Uterus (tissue), 4 donors: ENCODE data around the gene PRRT3. TPM values are rescaled to one million over a fixed set of nuclear protein-coding genes. Genes with fewer than 3 reads are reported as not detected.
"Not testable (repeated sequence)": the region's sequence is repeated elsewhere in the genome, so short reads cannot be mapped to it uniquely, and the experiment has no call there.

Experiments
- DNase-seq, 2 donors: peaks; one replicate each; pipeline ENCODE4 v3.0.0-alpha.2; 2019 to 2020
- H3K27ac ChIP-seq, 2 donors: fragments of 200-600 bp; sonication (generic); 1 replicate in 1 of 2; 2 replicates in 1 of 2; pipeline ENCODE4 v1.5.1; 2016 to 2018
- H3K27me3 ChIP-seq, 2 donors: fragments of 200-600 bp; sonication (generic); one replicate each; pipeline ENCODE4 v1.5.1; 2018 to 2019; ENCODE audit warnings: control low read depth in 1 of 2
- H3K36me3 ChIP-seq, 2 donors: fragments of 200-600 bp; sonication (generic); one replicate each; pipeline ENCODE4 v1.5.1; 2019; ENCODE audit warnings: control low read depth in 1 of 2
- H3K4me1 ChIP-seq, 2 donors: fragments of 200-600 bp; sonication (generic); one replicate each; pipeline ENCODE4 v1.5.1; 2018 to 2019; ENCODE audit warnings: control low read depth in 1 of 2
- H3K4me3 ChIP-seq, 2 donors: fragments of 200-600 bp; sonication (generic); 1 replicate in 1 of 2; 2 replicates in 1 of 2; pipeline ENCODE4 v1.5.1; 2018 to 2019; ENCODE audit warnings: mild to moderate bottlenecking in 1 of 2
- H3K9me3 ChIP-seq, 2 donors: fragments of 200-600 bp; sonication (generic); one replicate each; pipeline ENCODE4 v1.5.1; 2019; ENCODE audit warnings: control low read depth in 1 of 2
- POLR2A ChIP-seq, 2 donors: fragments of 450-650 bp; IDR thresholded peaks; one replicate each; pipeline ENCODE4 v1.6.1; 2016; ENCODE audit warnings: antibody characterized with exemption in 2 of 2, mild to moderate bottlenecking in 1 of 2, moderate library complexity in 1 of 2
- intact Hi-C: fragments of 100-400 bp; cut with DNase I; formaldehyde crosslinking; loops from one replicate; pipeline ENCODE4 v1.15.1; 2023; ENCODE audit warnings: low total_unique reads
- total RNA-seq, 4 donors: library from RNA; depleted of rRNA in 3 of 4; stranded (reverse); fragments of >200 nt in 3 of 4; gene quantifications; one replicate each; pipeline versions ENCODE4 v1.1.0 to v1.2.4, GENCODE V29; 2014 to 2023
- TF ChIP-seq, protein P1 (sequence below), 4 experiments: fragments of 200-600 bp in 2 of 4; fragments of 450-650 bp in 2 of 4; sonication (generic) in 2 of 4; IDR thresholded peaks; one replicate each; pipeline ENCODE4 v1.5.1; 2016 to 2019; ENCODE audit warnings: antibody characterized with exemption in 4 of 4, mild to moderate bottlenecking in 2 of 4, moderate library complexity in 1 of 4
- donor health status: DM: yes; HTN: yes; CAD: no.

The PRRT3 gene
- total RNA-seq, 4 donors from 2014 or later, result 0.51 to 8.2 (median 2.2) TPM

DNA sequence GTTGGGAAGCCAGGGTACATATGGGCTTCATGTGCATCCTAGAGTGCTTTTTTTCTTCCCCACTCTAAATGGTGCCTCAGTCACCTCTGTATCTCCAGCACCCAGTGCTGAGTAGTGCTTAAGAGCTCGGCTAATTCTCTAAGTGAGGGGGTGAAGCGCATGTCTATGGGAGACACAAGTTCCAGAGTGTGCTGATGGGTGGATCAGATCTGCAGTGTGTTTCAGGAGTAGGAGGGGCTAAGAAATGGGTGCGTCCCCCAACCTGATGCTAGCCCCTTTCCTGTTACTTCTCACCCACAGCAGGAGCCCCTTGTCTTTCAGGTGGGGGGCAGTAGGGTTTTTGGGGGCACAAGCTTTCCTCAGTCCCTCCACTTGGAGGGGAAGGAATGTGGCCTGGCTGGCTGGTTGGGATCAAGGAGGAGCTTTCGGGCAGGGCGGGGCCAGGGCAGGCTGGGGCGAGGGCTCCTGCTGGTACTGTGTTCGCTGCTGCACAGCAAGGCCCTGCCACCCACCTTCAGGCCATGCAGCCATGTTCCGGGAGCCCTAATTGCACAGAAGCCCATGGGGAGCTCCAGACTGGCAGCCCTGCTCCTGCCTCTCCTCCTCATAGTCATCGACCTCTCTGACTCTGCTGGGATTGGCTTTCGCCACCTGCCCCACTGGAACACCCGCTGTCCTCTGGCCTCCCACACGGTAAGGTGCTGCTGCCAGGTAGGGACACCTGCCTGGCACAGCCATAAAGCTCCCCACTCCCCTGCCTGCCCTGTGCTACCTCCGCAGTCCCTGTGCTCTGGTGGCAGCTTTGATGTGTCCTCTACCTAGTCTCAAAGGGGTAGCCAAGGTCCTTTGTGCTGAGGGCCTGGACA is 49.6 kb downstream of the PRRT3 start, which contains the start of gene IL17RE:
Gene IL17RE, plus strand, starts transcription at position 477 of the 866 bp plus-strand sequence. Its CDS starts 85 bp downstream, at position 562.
- no peaks in the 10 kb centered on the region for H3K9me3 ChIP-seq
- no peak for TF ChIP-seq POLR2A (IDR thresholded peaks at IDR 0.05)
- TF ChIP-seq, protein P1, sequence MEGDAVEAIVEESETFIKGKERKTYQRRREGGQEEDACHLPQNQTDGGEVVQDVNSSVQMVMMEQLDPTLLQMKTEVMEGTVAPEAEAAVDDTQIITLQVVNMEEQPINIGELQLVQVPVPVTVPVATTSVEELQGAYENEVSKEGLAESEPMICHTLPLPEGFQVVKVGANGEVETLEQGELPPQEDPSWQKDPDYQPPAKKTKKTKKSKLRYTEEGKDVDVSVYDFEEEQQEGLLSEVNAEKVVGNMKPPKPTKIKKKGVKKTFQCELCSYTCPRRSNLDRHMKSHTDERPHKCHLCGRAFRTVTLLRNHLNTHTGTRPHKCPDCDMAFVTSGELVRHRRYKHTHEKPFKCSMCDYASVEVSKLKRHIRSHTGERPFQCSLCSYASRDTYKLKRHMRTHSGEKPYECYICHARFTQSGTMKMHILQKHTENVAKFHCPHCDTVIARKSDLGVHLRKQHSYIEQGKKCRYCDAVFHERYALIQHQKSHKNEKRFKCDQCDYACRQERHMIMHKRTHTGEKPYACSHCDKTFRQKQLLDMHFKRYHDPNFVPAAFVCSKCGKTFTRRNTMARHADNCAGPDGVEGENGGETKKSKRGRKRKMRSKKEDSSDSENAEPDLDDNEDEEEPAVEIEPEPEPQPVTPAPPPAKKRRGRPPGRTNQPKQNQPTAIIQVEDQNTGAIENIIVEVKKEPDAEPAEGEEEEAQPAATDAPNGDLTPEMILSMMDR (IDR thresholded peaks at IDR 0.05), result no peak
- H3K27ac ChIP-seq, result peak within 1 kb of the TSS; percentile 10 to 16
- intact Hi-C loops, result no loop called here
- no peak within 1 kb of the TSS for H3K4me3 ChIP-seq
- DNase-seq, result no peak
- no peaks in the 10 kb centered on the region for H3K36me3 ChIP-seq
- no peaks in the 10 kb centered on the region for H3K27me3 ChIP-seq
- H3K4me1 ChIP-seq, result no peaks in the 10 kb centered on the region

GRCh38 chr3:9901967-9902366 is 50.2 kb downstream of the PRRT3 start:
- TF ChIP-seq, protein P1 (IDR thresholded peaks at IDR 0.05), result no peak
- no peak for TF ChIP-seq POLR2A (IDR thresholded peaks at IDR 0.05)
- no peak overlapping the region for H3K4me3 ChIP-seq
- DNase-seq, result no peak
- H3K9me3 ChIP-seq, result no peaks in the 10 kb centered on the region
- H3K27ac ChIP-seq, result no peak overlapping the region
- no peaks in the 10 kb centered on the region for H3K36me3 ChIP-seq
- intact Hi-C loops, result no loop called here
- no peaks in the 10 kb centered on the region for H3K27me3 ChIP-seq
- H3K4me1 ChIP-seq, result no peaks in the 10 kb centered on the region

- H3K4me1 ChIP-seq, H3K36me3 ChIP-seq, intact Hi-C loops, H3K27ac ChIP-seq, H3K27me3 ChIP-seq, H3K4me3 ChIP-seq, H3K9me3 ChIP-seq, DNase-seq: not testable (repeated sequence)
Observed at GRCh38 chr3:9900965-9901415, 51.2 kb downstream of the PRRT3 start.

DNA sequence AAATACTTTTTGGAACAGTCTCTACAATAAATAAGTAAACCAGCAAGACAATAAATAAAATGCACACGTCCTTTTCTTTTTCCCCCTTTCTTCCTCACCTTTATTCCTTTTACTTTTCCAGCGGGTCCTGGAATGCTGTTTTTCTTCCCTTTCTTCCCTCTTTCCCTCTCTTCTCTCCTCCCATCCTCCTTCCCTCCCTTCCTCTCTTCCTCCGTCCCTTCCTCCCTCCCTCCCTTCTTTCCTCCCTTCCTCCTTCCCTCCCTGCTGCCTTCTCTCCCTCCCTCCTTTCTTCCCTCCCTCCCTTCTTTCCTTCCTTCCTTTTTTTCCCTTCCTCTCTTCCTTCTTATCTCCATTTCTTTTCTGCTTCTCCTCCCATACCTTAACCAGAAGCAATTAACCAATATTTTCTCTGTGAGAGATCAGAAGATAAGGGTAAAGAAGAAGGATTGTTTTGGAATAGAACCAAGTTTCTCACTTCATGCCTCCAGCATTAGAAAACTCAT is 52.9 kb downstream of the PRRT3 start:
- Histone ChIP-seq H3K9me3 (no peaks in the 10 kb centered on the region), H3K4me3 (no peak overlapping the region), H3K36me3 (no peaks in the 10 kb centered on the region), H3K4me1 (no peaks in the 10 kb centered on the region), H3K27ac (no peak overlapping the region), H3K27me3 (no peaks in the 10 kb centered on the region)
- no peak for DNase-seq
- TF ChIP-seq, protein P1 (IDR thresholded peaks at IDR 0.05), result no peak
- no peak for TF ChIP-seq POLR2A (IDR thresholded peaks at IDR 0.05)
- intact Hi-C loops, result no loop called here

- no peaks in the 10 kb centered on the region for H3K4me1 ChIP-seq
- H3K36me3 ChIP-seq, result no peaks in the 10 kb centered on the region
- H3K9me3 ChIP-seq, result no peaks in the 10 kb centered on the region
- DNase-seq, result no peak
- TF ChIP-seq POLR2A (IDR thresholded peaks at IDR 0.05), result no peak
- TF ChIP-seq, protein P1 (IDR thresholded peaks at IDR 0.05), result no peak
- H3K27ac ChIP-seq, result peak overlapping the region in 1 of 2 donors; percentile 31
- no peaks in the 10 kb centered on the region for H3K27me3 ChIP-seq
- intact Hi-C loops, result no loop called here
- no peak overlapping the region for H3K4me3 ChIP-seq
Observed at GRCh38 chr3:9898467-9899241, 53.6 kb downstream of the PRRT3 start.
